Measurements from ENCODE around the gene CR1.

GRCh38 chr1:207646171-207646570 lies 150.2 kb downstream of the CR1 start:
- TF ChIP-seq CTCF (IDR thresholded peaks at IDR 0.05) (no peak), POLR2A (IDR thresholded peaks at IDR 0.05) (no peak), POLR2AphosphoS5 (IDR thresholded peaks at IDR 0.05) (no peak)

Data from transverse colon (tissue), 4 donors.